Erythroblast (primary cell): ENCODE measurements around the gene CDHR2.
A peak's percentile ranks its signal among the peaks of the same experiment; 100 is the strongest.

Experiments
- DNase-seq, 2 experiments: peaks; one replicate each; lab custom pipeline; 2025; lab: John Stamatoyannopoulos, UW
- GATA1 ChIP-seq: IDR thresholded peaks from 2 replicates; pipeline ENCODE4 v1.6.1; 2011; ENCODE audit warnings: low read depth, mild to moderate bottlenecking, control low read depth, low read length, moderate library complexity
- POLR2A ChIP-seq: IDR thresholded peaks from 2 replicates; pipeline ENCODE4 v1.6.1; 2011; ENCODE audit warnings: mild to moderate bottlenecking, low read length

Gene CDHR2

GRCh38 chr5:176625966-176626875, 77.1 kb downstream of the CDHR2 start:
- TF ChIP-seq POLR2A (no peak), GATA1 (no peak)

GRCh38 chr5:176626876-176627236, 77.7 kb downstream of the CDHR2 start:
- TF ChIP-seq POLR2A (no peak), GATA1 (no peak)
- DNase-seq = no peak

More at GRCh38 chr5:176625966-176626875, 77.1 kb downstream of the CDHR2 start:
- DNase-seq = no peak

GRCh38 chr5:176627582-176627981, 78.4 kb downstream of the CDHR2 start:
- DNase-seq = no peak
- TF ChIP-seq POLR2A (no peak), GATA1 (no peak)

- DNase-seq = no peak
- TF ChIP-seq POLR2A = no peak
- TF ChIP-seq GATA1 = no peak
Observed at GRCh38 chr5:176628406-176629228, 79.5 kb downstream of the CDHR2 start.

GRCh38 chr5:176629317-176629852, 80.2 kb downstream of the CDHR2 start:
- DNase-seq = no peak
- TF ChIP-seq GATA1 (no peak), POLR2A (no peak)

- DNase-seq = peak; percentile 48 to 52
- TF ChIP-seq GATA1 (no peak), POLR2A (no peak)
Observed at GRCh38 chr5:176629853-176630680, 80.9 kb downstream of the CDHR2 start, which contains the start of the genes EIF4E1B and SNCB. Gene EIF4E1B, plus strand, starts transcription at chr5:176630675. Its CDS starts 12,113 bp downstream, at chr5:176642788. Gene SNCB, minus strand, starts transcription at chr5:176630534. Its CDS starts 880 bp downstream, at chr5:176629654.

- no peak for TF ChIP-seq POLR2A
- TF ChIP-seq GATA1 = no peak
- no peak for DNase-seq
Observed at GRCh38 chr5:176630681-176631222, 81.6 kb downstream of the CDHR2 start.

GRCh38 chr5:176631383-176632200, 82.5 kb downstream of the CDHR2 start:
- DNase-seq = no peak
- TF ChIP-seq GATA1 (no peak), POLR2A (no peak)

- TF ChIP-seq POLR2A (no peak), GATA1 (no peak)
- DNase-seq = no peak
Observed at GRCh38 chr5:176632745-176633144, 83.6 kb downstream of the CDHR2 start.

GRCh38 chr5:176633598-176633997, 84.5 kb downstream of the CDHR2 start:
- DNase-seq = no peak
- no peak for TF ChIP-seq GATA1
- no peak for TF ChIP-seq POLR2A

- DNase-seq = no peak
- no peak for TF ChIP-seq POLR2A
- TF ChIP-seq GATA1 = no peak
Observed at GRCh38 chr5:176636426-176636825, 87.3 kb downstream of the CDHR2 start.

GRCh38 chr5:176637556-176637955, 88.4 kb downstream of the CDHR2 start:
- DNase-seq = no peak
- TF ChIP-seq GATA1 = no peak
- no peak for TF ChIP-seq POLR2A

- no peak for TF ChIP-seq POLR2A
- TF ChIP-seq GATA1 = no peak
- no peak for DNase-seq
Observed at GRCh38 chr5:176638437-176638836, 89.3 kb downstream of the CDHR2 start.
